Sigmoid colon (tissue), 7 donors: ENCODE results near the gene PRR3. TPM values are rescaled to one million over a fixed set of nuclear protein-coding genes. Genes with fewer than 3 reads are reported as not detected.
A peak's percentile ranks its signal among the peaks of the same experiment; 100 is the strongest.

Experiments used
- DNase-seq: peaks from one replicate; pipeline ENCODE4 v3.0.0-alpha.2; 2019
- H3K27ac ChIP-seq, 4 donors: fragments of 200-600 bp; sonication (generic); one replicate each; pipeline ENCODE4 v1.5.1; 2016 to 2019; ENCODE audit warnings: mild to moderate bottlenecking in 1 of 4
- H3K27me3 ChIP-seq, 3 donors: fragments of 200-600 bp; sonication (generic); one replicate each; pipeline ENCODE4 v1.5.1; 2019; ENCODE audit warnings: mild to moderate bottlenecking in 1 of 3
- H3K36me3 ChIP-seq, 4 donors: fragments of 200-600 bp; sonication (generic); one replicate each; pipeline ENCODE4 v1.5.1; 2016 to 2019
- H3K4me1 ChIP-seq, 4 donors: fragments of 200-600 bp; sonication (generic); one replicate each; pipeline ENCODE4 v1.5.1; 2017 to 2019
- H3K4me3 ChIP-seq, 4 donors: fragments of 200-600 bp; sonication (generic); one replicate each; pipeline ENCODE4 v1.5.1; 2017 to 2019; ENCODE audit warnings: mild to moderate bottlenecking in 2 of 4, moderate library complexity in 1 of 4
- H3K9me3 ChIP-seq, 4 donors: fragments of 200-600 bp in 3 of 4; sonication (generic) in 3 of 4; one replicate each; pipeline versions ENCODE4 v1.5.1 to v1.6.1; 2013 to 2019
- CTCF ChIP-seq, 4 experiments: fragments of 450-650 bp in 3 of 4; fragments of 200-600 bp in 1 of 4; IDR thresholded peaks; one replicate each; pipeline ENCODE4 v1.5.1; 2016 to 2019; ENCODE audit warnings: antibody characterized with exemption in 4 of 4, mild to moderate bottlenecking in 3 of 4, moderate library complexity in 2 of 4
- EP300 ChIP-seq, 4 donors: sonication (generic); formaldehyde crosslinking; IDR thresholded peaks; one replicate each; pipeline ENCODE4 v1.6.1; 2017; ENCODE audit warnings: antibody characterized with exemption in 4 of 4
- POLR2A ChIP-seq, 2 donors: fragments of 450-650 bp; IDR thresholded peaks; one replicate each; pipeline ENCODE4 v1.6.1; 2016; ENCODE audit warnings: antibody characterized with exemption in 2 of 2, mild to moderate bottlenecking in 2 of 2, moderate library complexity in 2 of 2
- POLR2AphosphoS5 ChIP-seq, 4 donors: sonication (generic); formaldehyde crosslinking; IDR thresholded peaks; one replicate each; pipeline ENCODE4 v1.6.1; 2017; ENCODE audit warnings: antibody characterized with exemption in 4 of 4
- WGBS, 2 donors: extraction: QIAGEN DNeasy Blood & Tissue Kit; methylation state at CpG; one replicate each; pipeline ENCODE4 v1.1.7; 2013; 5-methylcytosine and 5-hydroxymethylcytosine counted together
- intact Hi-C: fragments of 100-400 bp; cut with DNase I; formaldehyde crosslinking; loops from one replicate; pipeline ENCODE4 v1.15.1; 2023
- polyA plus RNA-seq, 3 donors: library from polyadenylated mRNA; stranded (reverse); fragments of 200-250 nt; gene quantifications; one replicate each; pipeline ENCODE4 v1.2.3, GENCODE V29; 2013
- total RNA-seq, 4 donors: library from RNA; depleted of rRNA; stranded (reverse); fragments of >200 nt; gene quantifications; one replicate each; pipeline ENCODE4 v1.1.0, GENCODE V29; 2016
- donor health status: healthy with polysubstance abuse.
- donor health status: Bipolar disorder and iron deficiency.
- donor health status: healthy.

PRR3 gene
- total and polyA plus RNA-seq, 7 donors: 2.8 to 21.1 (median 3.9) TPM

GRCh38 chr6:30530014-30530413, 27.1 kb upstream of the PRR3 start:
- Histone ChIP-seq H3K27me3 (no peaks in the 10 kb centered on the region), H3K9me3 (no peaks in the 10 kb centered on the region), H3K4me1 (peaks cover 0 to 21% (median 4%) of the 10 kb centered on the region in 4 donors), H3K36me3 (no peaks in the 10 kb centered on the region), H3K27ac (no peak overlapping the region), H3K4me3 (no peak overlapping the region)
- intact Hi-C loops: no loop called here
- TF ChIP-seq POLR2AphosphoS5 (IDR thresholded peaks at IDR 0.05) (no peak), POLR2A (IDR thresholded peaks at IDR 0.05) (no peak), EP300 (IDR thresholded peaks at IDR 0.05) (no peak), CTCF (IDR thresholded peaks at IDR 0.05) (no peak)
- 52 to 62% methylated on average over 2 of the region's 2 CpGs for WGBS, 2 donors
- DNase-seq: no peak

DNA sequence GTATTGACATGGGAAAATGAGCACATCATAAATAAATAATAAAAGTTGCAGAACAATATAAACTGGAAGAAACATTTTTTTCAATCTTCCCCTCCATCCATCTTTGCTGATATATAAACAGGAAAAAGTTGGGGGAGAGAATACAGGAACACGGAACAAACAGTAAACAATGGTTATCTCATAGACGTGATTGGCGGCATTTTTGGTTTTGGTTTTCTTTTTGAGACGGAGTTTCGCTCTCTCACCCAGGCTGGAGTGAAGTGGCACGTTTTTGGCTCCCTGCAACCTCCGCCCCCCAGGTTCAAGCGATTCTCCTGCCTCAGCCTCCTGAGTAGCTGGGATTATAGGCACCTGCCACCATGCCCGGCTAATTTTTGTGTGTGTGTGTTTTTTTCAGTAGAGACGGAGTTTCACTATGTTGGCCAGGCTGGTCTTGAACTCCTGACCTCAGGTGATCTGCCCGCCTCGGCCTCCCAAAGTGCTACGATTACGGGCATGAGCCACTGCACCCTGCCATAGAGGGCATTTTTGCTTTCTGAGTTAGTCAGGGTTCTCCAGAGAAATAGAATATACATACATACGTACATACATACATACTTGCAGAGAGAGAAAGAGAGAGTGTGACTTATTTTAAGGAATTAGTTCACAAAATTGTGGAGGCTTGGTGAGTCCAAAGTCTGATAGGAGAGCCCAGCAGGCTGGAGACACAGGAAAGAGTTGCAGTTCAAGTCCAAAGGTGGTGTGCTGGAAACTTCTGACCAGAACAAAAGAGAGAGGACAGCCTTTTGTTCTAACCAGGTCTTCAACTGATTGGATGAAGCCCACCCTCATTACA, 23.4 kb upstream of the PRR3 start:
- H3K9me3 ChIP-seq: no peaks in the 10 kb centered on the region
- no peaks in the 10 kb centered on the region for H3K36me3 ChIP-seq
- DNase-seq: no peak
- intact Hi-C loops: loop anchor here (2.0 kb wide), 1 partner anchor 51 kb away; no protein-coding TSS in a partner anchor
- WGBS, 2 donors: 69 to 75% methylated on average over 15 of the region's 15 CpGs
- H3K27me3 ChIP-seq: no peaks in the 10 kb centered on the region
- H3K4me1 ChIP-seq: peaks cover 0 to 9% (median 0%) of the 10 kb centered on the region in 4 donors
- TF ChIP-seq CTCF (IDR thresholded peaks at IDR 0.05) (no peak), EP300 (IDR thresholded peaks at IDR 0.05) (no peak), POLR2AphosphoS5 (IDR thresholded peaks at IDR 0.05) (no peak), POLR2A (IDR thresholded peaks at IDR 0.05) (no peak)
- no peak overlapping the region for H3K4me3 ChIP-seq
- H3K27ac ChIP-seq: no peak overlapping the region

- no peaks in the 10 kb centered on the region for H3K27me3 ChIP-seq
- H3K36me3 ChIP-seq: no peaks in the 10 kb centered on the region
- peaks cover 0 to 9% (median 7%) of the 10 kb centered on the region in 4 donors for H3K4me1 ChIP-seq
- DNase-seq: no peak
- intact Hi-C loops: no loop called here
- no peak overlapping the region for H3K4me3 ChIP-seq
- TF ChIP-seq EP300 (IDR thresholded peaks at IDR 0.05): no peak
- H3K9me3 ChIP-seq: no peaks in the 10 kb centered on the region
- 83 to 88% methylated on average over 3 of the region's 3 CpGs for WGBS, 2 donors
- H3K27ac ChIP-seq: no peak overlapping the region
These were observed 19.2 kb upstream of the PRR3 start for GRCh38 chr6:30537931-30538330.

DNA sequence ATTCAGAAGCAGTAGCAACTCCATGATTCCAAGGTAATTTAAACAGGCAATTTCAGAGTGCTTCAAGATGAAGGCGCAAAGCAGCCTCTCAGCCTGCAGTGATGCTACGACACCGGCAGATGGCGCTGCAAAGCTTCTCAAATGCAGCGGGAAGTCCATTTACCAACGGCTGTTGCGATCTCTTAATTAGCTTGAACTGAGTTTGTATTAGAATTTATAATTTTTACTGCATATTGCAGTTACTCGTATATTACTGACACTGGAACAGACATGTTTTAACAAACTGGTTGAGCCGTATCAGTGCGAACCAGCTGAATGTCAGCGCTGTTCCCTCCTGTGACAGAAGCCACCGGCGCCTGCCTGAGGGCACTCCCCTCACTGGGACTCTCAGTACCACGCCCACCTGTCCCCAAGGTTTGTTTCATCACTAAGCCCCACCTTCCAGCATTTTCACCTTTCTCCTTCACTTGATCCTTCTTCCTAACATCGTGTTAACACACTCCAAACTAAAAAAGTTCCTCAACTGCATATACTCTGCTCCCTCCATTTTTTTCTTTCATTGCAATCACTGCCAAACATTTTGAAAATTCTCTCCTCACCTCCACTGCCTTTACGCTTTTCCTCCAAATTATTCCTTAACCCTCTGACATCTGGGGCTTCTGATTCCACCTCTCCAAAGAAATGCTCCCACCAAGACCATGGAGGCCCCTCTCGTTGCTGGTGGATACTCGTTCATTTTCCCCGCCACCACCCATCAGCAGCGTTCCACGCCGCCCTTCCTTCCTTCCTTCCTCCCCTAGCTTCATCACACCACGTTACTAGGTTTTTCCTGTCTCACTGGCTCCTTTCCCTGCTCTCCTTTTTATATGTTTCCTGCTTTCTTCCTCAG, 15.3 kb upstream of the PRR3 start:
- intact Hi-C loops: loop anchor here (1.0 to 10.0 kb wide), 3 partner anchors 56 to 197 kb away; partner anchors contain the start of gene RPP21
- peak; percentile 86 for DNase-seq
- 8 to 15% methylated on average over 23 of the region's 23 CpGs for WGBS, 2 donors
- Histone ChIP-seq H3K4me3 (peak overlapping the region in 2 of 4 donors; percentile 33 to 36), H3K27ac (peak overlapping the region in 3 of 4 donors; percentile 21 to 30 (median 29)), H3K4me1 (peaks cover 0 to 9% (median 6%) of the 10 kb centered on the region in 4 donors), H3K9me3 (no peaks in the 10 kb centered on the region), H3K36me3 (peaks cover 0 to 19% (median 4%) of the 10 kb centered on the region in 4 donors), H3K27me3 (no peaks in the 10 kb centered on the region)
- no peak for TF ChIP-seq EP300 (IDR thresholded peaks at IDR 0.05)
- peak; percentile 77 to 97 (median 89) for TF ChIP-seq CTCF (IDR thresholded peaks at IDR 0.05)
- no peak for TF ChIP-seq POLR2A (IDR thresholded peaks at IDR 0.05)
- TF ChIP-seq POLR2AphosphoS5 (IDR thresholded peaks at IDR 0.05): peak in 2 of 4 donors; percentile 18 to 25

DNA sequence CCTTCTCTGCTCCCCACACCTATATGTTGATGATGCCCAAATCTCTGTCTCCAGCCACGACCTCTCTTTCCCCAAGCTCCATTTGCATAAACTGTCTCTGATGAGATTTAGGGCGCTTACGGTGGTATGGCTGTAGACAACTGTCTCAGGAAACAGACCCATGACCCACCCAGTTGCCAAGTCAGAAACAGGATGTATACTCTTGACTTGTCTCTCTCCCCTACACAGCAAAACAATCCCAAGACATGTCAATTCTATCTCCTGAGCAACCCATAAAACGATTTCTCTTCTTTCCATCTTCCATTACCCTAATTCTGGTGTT, 14.7 kb upstream of the PRR3 start:
- Histone ChIP-seq H3K9me3 (no peaks in the 10 kb centered on the region), H3K27ac (no peak overlapping the region), H3K27me3 (no peaks in the 10 kb centered on the region), H3K4me1 (peaks cover 0 to 9% (median 6%) of the 10 kb centered on the region in 4 donors), H3K4me3 (no peak overlapping the region), H3K36me3 (peaks cover 0 to 25% (median 10%) of the 10 kb centered on the region in 4 donors)
- DNase-seq: no peak
- no peak for TF ChIP-seq EP300 (IDR thresholded peaks at IDR 0.05)
- no peak for TF ChIP-seq CTCF (IDR thresholded peaks at IDR 0.05)
- TF ChIP-seq POLR2AphosphoS5 (IDR thresholded peaks at IDR 0.05): no peak
- no peak for TF ChIP-seq POLR2A (IDR thresholded peaks at IDR 0.05)
- intact Hi-C loops: loop anchor here (5.0 to 10.0 kb wide), 2 partner anchors 55 to 198 kb away; partner anchors contain the start of gene RPP21
- 15 to 28% methylated on average over 4 of the region's 4 CpGs for WGBS, 2 donors
